ENCODE data around the gene TBCA.
"Not testable (repeated sequence)": the region's sequence is repeated elsewhere in the genome, so short reads cannot be mapped to it uniquely, and the experiment has no call there.

Gene TBCA

GRCh38 chr5:77718934-77719610, 57.1 kb downstream of the TBCA start:
- no peak for DNase-seq (ENCODE audit: extremely low read depth, low read depth)
- TF ChIP-seq, protein P1, sequence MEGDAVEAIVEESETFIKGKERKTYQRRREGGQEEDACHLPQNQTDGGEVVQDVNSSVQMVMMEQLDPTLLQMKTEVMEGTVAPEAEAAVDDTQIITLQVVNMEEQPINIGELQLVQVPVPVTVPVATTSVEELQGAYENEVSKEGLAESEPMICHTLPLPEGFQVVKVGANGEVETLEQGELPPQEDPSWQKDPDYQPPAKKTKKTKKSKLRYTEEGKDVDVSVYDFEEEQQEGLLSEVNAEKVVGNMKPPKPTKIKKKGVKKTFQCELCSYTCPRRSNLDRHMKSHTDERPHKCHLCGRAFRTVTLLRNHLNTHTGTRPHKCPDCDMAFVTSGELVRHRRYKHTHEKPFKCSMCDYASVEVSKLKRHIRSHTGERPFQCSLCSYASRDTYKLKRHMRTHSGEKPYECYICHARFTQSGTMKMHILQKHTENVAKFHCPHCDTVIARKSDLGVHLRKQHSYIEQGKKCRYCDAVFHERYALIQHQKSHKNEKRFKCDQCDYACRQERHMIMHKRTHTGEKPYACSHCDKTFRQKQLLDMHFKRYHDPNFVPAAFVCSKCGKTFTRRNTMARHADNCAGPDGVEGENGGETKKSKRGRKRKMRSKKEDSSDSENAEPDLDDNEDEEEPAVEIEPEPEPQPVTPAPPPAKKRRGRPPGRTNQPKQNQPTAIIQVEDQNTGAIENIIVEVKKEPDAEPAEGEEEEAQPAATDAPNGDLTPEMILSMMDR (IDR thresholded peaks at IDR 0.05; ENCODE audit: low read depth, low read length), result no peak

DNA sequence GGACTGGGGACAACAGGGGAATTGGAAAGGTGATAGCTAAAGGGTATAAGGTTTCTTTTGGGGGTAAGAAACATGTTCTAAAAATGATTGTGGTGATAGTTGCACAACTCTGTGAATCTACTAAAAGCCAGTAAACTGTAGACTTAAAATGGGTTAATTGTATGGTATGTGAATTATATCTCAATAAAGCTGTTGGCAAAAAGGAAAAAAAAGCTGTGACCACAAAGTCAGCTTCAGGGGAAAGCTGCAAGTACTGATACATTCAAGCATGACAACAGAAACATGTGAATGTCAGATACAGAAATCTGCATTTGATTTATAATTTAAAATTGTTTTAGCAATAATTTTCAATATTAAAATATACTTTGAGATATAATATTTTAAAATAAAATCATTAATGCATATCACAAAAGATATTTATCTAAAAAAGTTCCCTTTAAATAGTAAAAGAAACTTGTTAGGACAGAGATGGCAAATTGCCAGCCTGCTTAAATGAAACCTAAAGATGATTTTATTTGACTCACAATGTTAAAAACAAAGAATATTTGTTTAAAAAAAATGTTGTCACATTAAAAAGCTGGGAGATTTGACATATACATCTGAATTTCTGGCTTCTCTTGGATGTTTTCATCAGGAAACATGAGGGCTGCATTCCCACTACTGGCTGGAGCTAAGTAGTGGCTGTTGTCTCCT, 66.0 kb downstream of the TBCA start:
- no peak for DNase-seq (ENCODE audit: extremely low read depth, low read depth)
- TF ChIP-seq, protein P1 (IDR thresholded peaks at IDR 0.05; ENCODE audit: low read depth, low read length), result no peak

GRCh38 chr5:77709340-77709739, 66.8 kb downstream of the TBCA start:
- TF ChIP-seq, protein P1 (IDR thresholded peaks at IDR 0.05; ENCODE audit: low read depth, low read length), result no peak
- no peak for DNase-seq (ENCODE audit: extremely low read depth, low read depth)

GRCh38 chr5:77707791-77708190, 68.3 kb downstream of the TBCA start:
- no peak for DNase-seq (ENCODE audit: extremely low read depth, low read depth)
- TF ChIP-seq, protein P1 (IDR thresholded peaks at IDR 0.05; ENCODE audit: low read depth, low read length), result no peak

DNA sequence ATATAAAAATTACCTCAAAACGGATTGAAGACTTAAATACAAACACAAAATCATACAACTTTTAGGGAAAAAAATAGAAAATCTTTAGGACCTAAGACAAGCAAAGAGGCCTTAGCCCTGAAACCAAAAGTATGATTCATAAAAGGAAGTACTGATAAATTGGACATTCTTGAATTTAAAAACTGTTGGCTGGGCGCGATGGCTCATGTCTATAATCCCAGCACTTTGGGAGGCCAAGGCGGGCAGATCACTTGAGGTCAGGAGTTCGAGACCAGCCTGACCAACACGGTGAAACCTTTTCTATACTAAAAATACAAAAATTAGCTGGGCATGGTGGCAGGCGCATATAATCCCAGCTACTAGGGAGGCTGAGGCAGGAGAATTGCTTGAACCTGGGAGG, 76.6 kb downstream of the TBCA start:
- DNase-seq (ENCODE audit: extremely low read depth, low read depth), result not testable (repeated sequence)

GRCh38 chr5:77698920-77699319, 77.2 kb downstream of the TBCA start:
- no peak for DNase-seq (ENCODE audit: extremely low read depth, low read depth)
- TF ChIP-seq, protein P1 (IDR thresholded peaks at IDR 0.05; ENCODE audit: low read depth, low read length), result no peak

DNA sequence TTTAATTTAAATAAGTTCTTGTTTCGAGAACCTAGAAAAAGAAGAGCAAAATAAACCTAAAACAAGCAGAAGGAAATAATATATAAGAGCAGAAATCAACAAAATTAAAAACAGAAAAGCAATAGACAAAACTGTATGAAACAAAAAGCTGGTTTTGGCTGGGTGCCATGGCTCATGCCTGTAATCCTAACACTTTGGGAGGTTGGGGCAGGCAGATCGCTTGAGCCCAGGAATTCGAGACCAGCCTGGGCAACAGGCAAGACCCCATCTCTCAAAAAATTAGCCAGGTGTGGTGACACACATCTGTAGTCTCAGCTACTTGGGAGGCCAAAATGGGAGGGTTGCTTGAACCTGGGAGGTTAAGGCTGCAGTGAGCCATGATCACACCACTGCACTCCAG, 78.4 kb downstream of the TBCA start:
- TF ChIP-seq, protein P1 (IDR thresholded peaks at IDR 0.05; ENCODE audit: low read depth, low read length), result no peak
- DNase-seq (ENCODE audit: extremely low read depth, low read depth), result no peak

Measured in AG09319 (cell line).